HG03575 (cell line): ENCODE measurements around the gene MGARP.
A peak's percentile ranks its signal among the peaks of the same experiment; 100 is the strongest.

ENCODE experiments used
- ATAC-seq: cut with Tn5 transposase; IDR thresholded peaks from one replicate; pipeline ENCODE4 v1.9.1; 2021; ENCODE audit not compliant: unreplicated experiment, insufficient number of reproducible peaks, low FRiP score; ENCODE audit errors: extremely low read depth

MGARP gene

GRCh38 chr4:139253046-139253445 lies 27.0 kb downstream of the MGARP start:
- ATAC-seq, result no peak

DNA sequence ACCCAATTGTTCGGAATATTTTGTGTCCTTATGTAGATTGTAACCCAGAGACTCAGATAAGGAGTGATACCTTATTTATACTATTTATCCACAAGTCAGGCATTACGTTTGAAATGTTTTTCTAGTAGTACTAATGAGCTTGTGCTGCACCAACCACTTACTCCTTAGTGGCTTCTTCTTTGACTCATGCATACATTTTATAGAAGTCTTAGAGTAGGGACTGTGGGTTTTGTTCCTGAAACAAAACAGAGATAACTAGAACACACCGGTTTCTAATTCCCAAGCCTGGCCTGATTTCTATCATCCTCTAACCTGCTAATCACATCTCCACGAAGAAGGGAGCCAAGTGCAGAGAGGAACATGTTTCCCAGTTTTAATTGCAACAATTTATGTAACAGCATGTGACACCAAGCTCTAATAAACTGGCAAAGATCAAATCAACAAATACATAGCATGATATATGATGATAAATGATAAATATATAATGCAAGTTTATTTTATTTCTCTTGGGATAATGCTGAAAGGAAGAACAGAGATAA lies 32.3 kb downstream of the MGARP start:
- ATAC-seq, result no peak

- no peak for ATAC-seq
Observed at GRCh38 chr4:139247241-139247640, 32.8 kb downstream of the MGARP start.

DNA sequence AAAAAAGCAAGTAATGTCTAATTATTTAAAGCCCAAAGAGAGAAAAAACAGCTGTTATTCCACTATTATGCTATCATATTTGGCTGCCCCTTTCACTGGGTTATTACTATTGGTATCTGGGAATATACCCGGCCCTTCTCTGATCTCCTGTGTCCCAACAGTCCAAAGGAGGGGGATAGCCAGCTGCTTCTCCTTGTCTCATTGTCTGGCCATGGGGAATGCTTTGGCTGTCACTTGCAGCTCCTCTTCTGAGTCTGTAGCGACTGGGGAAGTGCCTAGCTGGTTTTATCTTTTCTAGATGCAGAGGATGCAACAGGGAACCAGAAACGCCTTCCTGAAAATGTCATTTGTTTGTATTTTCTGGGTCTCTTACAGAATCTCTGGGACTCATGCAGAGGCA lies 33.9 kb downstream of the MGARP start:
- ATAC-seq, result no peak

GRCh38 chr4:139245590-139245989 lies 34.4 kb downstream of the MGARP start:
- no peak for ATAC-seq

DNA sequence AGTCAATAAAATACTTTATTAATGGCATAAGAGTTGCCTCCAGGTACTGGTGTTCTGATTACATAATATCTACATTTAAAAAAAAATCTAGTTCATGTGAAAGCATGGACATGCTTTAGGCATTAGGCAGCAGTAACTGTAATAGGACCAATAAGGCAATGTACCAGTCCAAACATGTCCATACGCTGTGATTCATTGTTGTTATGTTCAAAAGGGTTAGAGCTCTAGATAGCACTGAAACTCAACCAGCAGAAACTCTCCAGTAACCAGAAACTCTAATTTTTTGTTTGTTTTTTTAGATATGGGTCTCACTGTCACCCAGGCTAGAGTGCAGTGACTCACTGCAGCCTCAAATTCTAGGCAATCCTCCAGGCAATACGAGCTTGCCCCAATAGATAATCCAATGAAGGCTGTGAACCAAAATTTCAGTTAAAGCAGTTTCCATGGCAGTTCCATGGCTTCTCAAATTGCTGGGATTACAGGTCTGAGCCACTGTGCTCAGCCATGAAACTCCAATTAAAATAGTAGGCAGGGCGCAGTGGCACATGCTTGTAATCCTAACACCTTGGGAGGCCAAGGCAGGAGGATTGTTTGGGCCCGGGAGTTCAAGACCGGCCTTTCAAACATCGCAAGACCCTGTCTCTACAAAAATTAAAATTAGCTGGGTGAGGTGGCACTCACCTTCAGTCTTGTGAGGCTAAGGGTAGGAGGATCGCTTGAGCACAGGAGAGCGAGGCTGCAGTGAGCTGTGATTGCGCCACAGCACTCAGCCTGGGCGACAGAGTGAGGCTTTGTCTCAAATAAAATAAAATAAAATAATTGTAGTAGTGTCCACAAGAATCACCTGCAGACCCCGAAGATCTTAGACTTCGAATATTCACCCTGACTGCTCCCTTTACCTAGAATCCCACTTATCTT lies 36.3 kb downstream of the MGARP start:
- no peak for ATAC-seq

DNA sequence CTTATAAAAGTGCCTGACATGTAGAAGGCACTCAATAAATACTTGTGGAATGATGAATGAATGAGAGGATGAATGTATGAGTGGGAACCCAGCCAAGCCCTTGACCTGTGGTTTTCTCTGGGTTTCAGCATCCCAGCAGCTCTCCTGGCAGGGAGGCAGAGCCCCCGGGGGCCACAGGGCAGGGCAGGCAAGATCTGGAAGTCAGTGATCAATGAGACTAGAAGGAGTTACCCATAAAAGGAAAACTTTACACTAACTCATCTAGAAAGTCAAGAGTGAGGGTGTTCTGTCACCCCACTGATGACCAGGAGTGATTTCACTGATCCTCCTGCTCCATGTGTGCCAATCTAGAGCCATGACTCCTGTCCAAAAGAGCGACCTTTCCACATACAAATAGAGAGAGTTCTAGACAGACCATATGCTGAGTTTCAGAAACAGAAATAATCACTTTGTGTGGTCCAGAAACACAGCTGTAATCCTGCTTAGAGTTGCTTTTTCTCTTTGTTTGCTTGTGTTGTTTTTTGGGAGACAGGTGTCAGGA lies 37.4 kb downstream of the MGARP start:
- ATAC-seq, result no peak

- no peak for ATAC-seq
Observed at GRCh38 chr4:139241784-139242151, 38.3 kb downstream of the MGARP start.

DNA sequence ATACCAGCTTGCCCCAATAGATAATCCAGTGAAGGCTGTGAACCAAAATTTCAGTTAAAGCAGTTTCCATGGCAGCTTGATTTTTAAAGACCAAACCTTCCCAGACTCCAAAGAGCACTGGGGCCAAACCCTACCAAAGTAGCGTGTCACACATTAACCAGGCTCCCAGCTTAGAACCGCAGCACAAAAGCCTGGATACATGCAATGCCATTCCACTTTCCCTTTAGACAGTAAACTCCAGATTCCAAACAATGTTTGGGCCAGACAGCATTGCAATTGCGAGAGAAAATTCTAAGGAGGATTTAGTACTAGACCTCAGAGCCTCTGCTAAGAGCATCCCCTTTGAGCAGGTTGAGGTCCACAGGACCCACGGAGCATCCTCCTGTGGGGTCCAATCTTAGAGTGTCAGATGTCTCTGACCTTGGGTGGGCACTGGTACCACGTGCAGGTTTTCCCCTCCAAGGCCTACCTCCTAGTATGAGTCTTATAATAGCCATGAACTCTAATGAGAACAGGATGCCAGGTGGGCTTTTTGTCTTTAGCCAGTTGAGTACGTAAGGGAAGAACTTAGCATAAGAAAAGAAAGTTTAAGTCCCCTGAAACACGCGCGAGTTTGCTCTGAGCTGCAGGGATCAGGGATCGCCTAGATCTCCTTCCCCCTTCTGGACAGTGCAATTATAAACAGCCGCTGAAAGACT lies 38.8 kb downstream of the MGARP start:
- ATAC-seq, result no peak

GRCh38 chr4:139239127-139239772 lies 40.8 kb downstream of the MGARP start:
- no peak for ATAC-seq

- ATAC-seq, result no peak
Observed at GRCh38 chr4:139234253-139234652, 45.8 kb downstream of the MGARP start.

DNA sequence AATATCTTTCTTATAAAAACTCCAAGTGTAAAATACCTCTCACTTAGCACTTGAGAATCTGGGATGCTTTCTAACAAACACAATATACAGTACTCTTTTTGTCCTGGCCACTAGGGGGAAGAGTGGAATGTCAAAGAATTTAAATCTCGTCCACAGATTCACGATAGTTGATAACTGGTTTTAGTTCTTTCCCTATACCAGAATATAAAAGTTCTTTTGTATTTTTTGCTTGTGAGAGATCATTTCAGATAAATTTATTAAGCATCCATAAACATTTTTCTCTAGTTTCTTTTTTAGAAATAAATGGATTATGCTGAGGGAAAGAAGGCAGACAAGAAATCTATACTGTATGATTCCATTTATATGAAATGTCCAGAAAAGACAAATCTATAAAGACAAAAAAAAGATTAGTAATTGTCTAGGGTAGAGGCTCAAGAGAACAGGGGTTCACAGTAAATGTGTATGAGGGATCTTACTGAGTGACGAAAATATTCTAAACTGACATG lies 50.4 kb downstream of the MGARP start:
- peak; percentile 59 for ATAC-seq

DNA sequence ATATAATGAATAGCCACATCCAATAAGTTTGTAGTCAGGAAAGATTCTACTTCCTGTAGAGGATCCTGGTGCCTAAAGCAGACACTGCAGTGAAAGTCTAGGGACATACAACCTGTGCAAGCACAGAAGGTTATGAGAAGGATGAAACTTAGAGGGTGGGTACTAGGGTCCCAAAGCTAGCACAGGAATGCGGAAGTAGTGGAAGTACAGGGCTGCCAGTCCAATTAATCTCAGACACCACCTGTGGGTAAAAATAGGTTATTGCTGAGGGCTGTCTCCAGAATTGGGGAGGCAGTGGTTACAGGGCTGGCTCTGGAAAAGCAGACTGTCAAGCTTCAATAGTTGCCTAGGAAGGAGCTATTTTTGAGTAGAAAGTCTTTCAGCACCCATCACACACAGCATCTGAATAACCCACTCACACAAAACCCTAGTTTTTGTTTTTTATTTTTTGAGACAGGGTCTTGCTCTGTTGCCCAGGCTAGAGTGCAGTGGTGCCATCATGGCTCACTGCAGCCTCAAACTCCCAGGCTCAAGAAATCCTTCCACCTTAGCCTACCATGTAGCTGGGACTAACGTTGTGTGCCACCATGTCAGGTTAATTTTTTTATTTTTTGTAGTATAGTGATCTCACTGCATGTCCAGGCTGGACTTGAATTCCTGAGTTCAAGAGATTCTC lies 52.2 kb downstream of the MGARP start:
- no peak for ATAC-seq

DNA sequence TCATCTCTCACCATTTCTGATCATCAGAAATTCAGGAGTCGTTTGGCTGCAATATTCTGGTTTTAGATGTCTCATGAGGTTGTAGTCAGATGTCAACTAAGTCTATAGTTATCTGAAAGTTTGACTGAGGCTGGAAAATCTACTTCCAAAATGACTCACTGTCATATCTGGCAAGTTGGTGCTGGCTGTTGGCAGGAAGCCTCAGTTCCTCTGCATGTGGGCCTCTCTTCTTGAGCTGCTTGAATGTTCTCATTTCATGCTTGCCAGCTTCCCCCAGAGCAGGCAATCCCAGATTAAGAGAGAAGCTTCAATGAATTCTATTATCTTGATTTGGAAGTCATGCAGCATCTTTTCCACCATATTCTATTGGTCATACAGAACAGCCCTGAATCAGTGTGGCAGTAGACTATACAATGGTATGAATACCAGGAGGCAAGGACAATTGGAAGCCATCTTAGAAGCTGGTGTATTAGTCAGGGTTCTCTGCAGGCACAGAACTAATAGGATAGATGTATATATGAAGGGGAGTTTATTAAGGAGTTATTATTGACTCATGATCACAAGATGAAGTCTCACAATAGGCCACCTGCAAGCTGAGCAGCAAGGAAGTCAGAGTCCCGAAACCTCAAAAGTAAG lies 56.2 kb downstream of the MGARP start:
- ATAC-seq, result no peak

GRCh38 chr4:139222215-139222614 lies 57.8 kb downstream of the MGARP start:
- no peak for ATAC-seq

DNA sequence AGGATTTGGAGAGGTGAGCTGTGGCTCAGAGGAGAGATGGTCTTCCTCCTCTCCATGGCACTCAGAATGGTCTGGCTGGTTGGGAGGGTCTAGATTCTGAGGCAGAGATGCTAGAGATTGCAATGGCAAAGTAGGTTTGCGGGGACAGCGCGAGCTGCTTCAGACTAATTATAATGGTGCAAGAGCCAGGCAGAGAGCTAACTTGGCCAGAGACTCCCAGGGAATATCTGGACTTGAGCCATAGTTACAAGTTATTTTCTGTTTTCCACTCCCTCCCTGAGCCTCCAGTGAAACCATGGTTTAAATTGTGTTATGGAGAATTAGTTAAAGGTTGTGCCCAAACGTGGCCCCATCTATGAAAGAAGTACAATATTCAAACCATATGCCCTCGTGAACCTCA lies 58.3 kb downstream of the MGARP start:
- no peak for ATAC-seq

DNA sequence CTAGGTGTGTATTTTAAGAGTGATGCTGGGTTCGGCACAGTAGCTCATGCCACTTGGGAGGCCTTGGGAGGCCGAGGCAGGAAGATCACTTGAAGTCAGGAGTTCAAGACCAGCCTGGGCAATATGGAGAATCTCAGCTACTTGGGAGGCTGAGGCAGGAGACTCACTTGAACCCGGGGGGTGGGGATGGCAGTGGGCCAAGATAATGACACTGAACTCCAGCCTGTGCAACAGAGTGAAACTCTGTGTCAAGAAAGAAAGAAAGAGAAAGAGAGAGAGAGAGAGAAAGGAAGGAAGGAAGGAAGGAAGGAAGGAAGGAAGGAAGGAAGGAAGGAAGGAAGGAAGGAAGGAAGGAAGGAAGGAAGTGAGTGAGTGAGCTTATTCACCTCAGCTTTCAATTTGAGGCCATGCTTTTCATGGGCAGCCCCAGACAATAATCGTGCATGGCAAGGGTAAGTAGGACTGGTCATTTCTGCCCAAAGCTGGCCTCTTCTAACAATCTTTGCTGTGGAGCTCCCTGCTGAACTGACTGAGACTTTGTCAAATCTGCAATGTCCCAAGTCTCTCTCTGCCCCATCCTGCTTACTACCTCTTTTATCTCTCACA lies 60.5 kb downstream of the MGARP start:
- no peak for ATAC-seq
